ENCODE data around the gene TXNL4A. TPM values are rescaled to one million over a fixed set of nuclear protein-coding genes. Genes with fewer than 3 reads are reported as not detected.

TXNL4A gene
- total and polyA plus RNA-seq, 12 donors, result 26.5 to 148 (median 91.5) TPM

GRCh38 chr18:79926715-79927606, 61.4 kb downstream of the TXNL4A start:
- DNase-seq, result peak in 4 of 7 donors; percentile 6 to 39 (median 14)
- Histone ChIP-seq H3K27me3 (no peaks in the 10 kb centered on the region), H3K4me3 (no peak overlapping the region), H3K9me3 (replicated peaks in 1 of 3) (peaks cover 8 to 18% (median 12%) of the 10 kb centered on the region in 3 donors), H3K27ac (no peak overlapping the region), H3K36me3 (replicated peaks in 1 of 2) (peaks cover 0 to 9% of the 10 kb centered on the region in 2 donors), H3K4me1 (replicated peaks in 1 of 2) (no peaks in the 10 kb centered on the region)
- 83 to 92% (median 86%) methylated on average over 16 to 21 of the region's 21 CpGs for WGBS, 4 donors
- TF ChIP-seq CTCF (IDR thresholded peaks at IDR 0.05) (no peak), POLR2A (IDR thresholded peaks at IDR 0.05) (no peak)
- intact Hi-C loops (cut with DNase I), result no loop called here

GRCh38 chr18:79926306-79926705, 62.1 kb downstream of the TXNL4A start:
- Histone ChIP-seq H3K9me3 (replicated peaks in 1 of 3) (peaks cover 8 to 17% (median 12%) of the 10 kb centered on the region in 3 donors), H3K27me3 (no peaks in the 10 kb centered on the region), H3K36me3 (replicated peaks in 1 of 2) (peaks cover 0 to 9% of the 10 kb centered on the region in 2 donors), H3K4me1 (replicated peaks in 1 of 2) (no peaks in the 10 kb centered on the region), H3K4me3 (no peak overlapping the region), H3K27ac (no peak overlapping the region)
- intact Hi-C loops (cut with DNase I), result no loop called here
- peak in 5 of 7 donors; percentile 0 to 23 (median 5) for DNase-seq
- 94 to 98% (median 95%) methylated on average over 11 of the region's 11 CpGs for WGBS, 4 donors
- TF ChIP-seq POLR2A (IDR thresholded peaks at IDR 0.05) (no peak), CTCF (IDR thresholded peaks at IDR 0.05) (no peak)

GRCh38 chr18:79924814-79925731, 63.3 kb downstream of the TXNL4A start:
- peak overlapping the region in 1 of 5 donors; percentile 68 for H3K27ac ChIP-seq
- H3K4me3 ChIP-seq, result no peak overlapping the region
- TF ChIP-seq POLR2A (IDR thresholded peaks at IDR 0.05), result no peak
- TF ChIP-seq CTCF (IDR thresholded peaks at IDR 0.05), result no peak
- intact Hi-C loops (cut with DNase I), result no loop called here
- peaks cover 5 to 10% (median 7%) of the 10 kb centered on the region in 3 donors for H3K9me3 ChIP-seq (replicated peaks in 1 of 3)
- no peaks in the 10 kb centered on the region for H3K4me1 ChIP-seq (replicated peaks in 1 of 2)
- WGBS, 4 donors, result 80 to 89% (median 84%) methylated on average over 21 to 25 of the region's 25 CpGs
- peaks cover 0 to 9% of the 10 kb centered on the region in 2 donors for H3K36me3 ChIP-seq (replicated peaks in 1 of 2)
- H3K27me3 ChIP-seq, result no peaks in the 10 kb centered on the region
- DNase-seq, result peak in 5 of 7 donors; percentile 10 to 48 (median 20)
